ENCODE data around the gene HNRNPA1L2. TPM values are rescaled to one million over a fixed set of nuclear protein-coding genes. Genes with fewer than 3 reads are reported as not detected.

Gene HNRNPA1L2
- polyA plus RNA-seq, 3 donors = 0.79 to 6.8 (median 1.5) TPM

GRCh38 chr13:52597676-52598075 is 44.6 kb upstream of the HNRNPA1L2 start:
- Mint-ChIP-seq H3K9me3 (peaks cover 0 to 6% (median 0%) of the 10 kb centered on the region in 7 donors), H3K36me3 (no peaks in the 10 kb centered on the region)
- intact Hi-C loops (cut with micrococcal nuclease) = no loop called here

GRCh38 chr13:52599037-52599847 is 43.0 kb upstream of the HNRNPA1L2 start:
- Mint-ChIP-seq H3K36me3 (no peaks in the 10 kb centered on the region), H3K4me3 (peak overlapping the region; percentile 73 to 87), H3K4me1 (peaks cover 10% of the 10 kb centered on the region), H3K27me3 (ENCODE audit: low read depth in 3 of 3) (peaks cover 25 to 36% (median 27%) of the 10 kb centered on the region in 3 donors), H3K9me3 (peaks cover 0 to 10% (median 0%) of the 10 kb centered on the region in 7 donors), H3K27ac (no peak overlapping the region)
- DNase-seq = no peak
- H3K27ac ChIP-seq (ENCODE audit: low read depth in 1 of 2, low read length in 2 of 2) = no peak overlapping the region
- H3K4me1 ChIP-seq (ENCODE audit: control insufficient read depth in 1 of 2, insufficient read depth in 2 of 2, low read length in 2 of 2) = peaks cover 9 to 11% of the 10 kb centered on the region in 2 donors
- H3K9ac ChIP-seq (ENCODE audit: insufficient read depth, low read length, poor library complexity, severe bottlenecking) = peak overlapping the region; percentile 32
- H3K36me3 ChIP-seq (replicated peaks in 1 of 2; ENCODE audit: control insufficient read depth in 1 of 2, insufficient read depth in 2 of 2, low read length in 2 of 2) = no peaks in the 10 kb centered on the region
- H3K4me3 ChIP-seq (replicated peaks in 1 of 3; ENCODE audit: low read depth in 2 of 3, low read length in 3 of 3) = peak overlapping the region; percentile 19 to 77 (median 38)
- TF ChIP-seq CTCF (IDR thresholded peaks at IDR 0.05) = no peak
- H3K79me2 ChIP-seq (ENCODE audit: insufficient read depth, low read length) = no peaks in the 10 kb centered on the region
- no peaks in the 10 kb centered on the region for H4K20me1 ChIP-seq (ENCODE audit: insufficient read depth, low read length)
- H3K9me3 ChIP-seq (replicated peaks in 1 of 2; ENCODE audit: control insufficient read depth in 1 of 2, insufficient read depth in 1 of 2, low read length in 2 of 2) = no peaks in the 10 kb centered on the region
- 7% methylated on average over 6 of the region's 13 CpGs for WGBS (ENCODE audit: insufficient coverage)
- peaks cover 12 to 27% of the 10 kb centered on the region in 2 donors for H3K27me3 ChIP-seq (ENCODE audit: control insufficient read depth in 2 of 2, insufficient read depth in 2 of 2, low read length in 2 of 2)
- intact Hi-C loops (cut with micrococcal nuclease) = no loop called here
- H2AFZ ChIP-seq (ENCODE audit: insufficient read depth, low read depth, low read length, poor library complexity, severe bottlenecking) = peak overlapping the region; percentile 74
- H3K4me2 ChIP-seq (replicated peaks; ENCODE audit: extremely low read depth, low read length, poor library complexity, severe bottlenecking) = peak overlapping the region; percentile 83

More at GRCh38 chr13:52597676-52598075, 44.6 kb upstream of the HNRNPA1L2 start:
- H3K4me3 Mint-ChIP-seq = no peak overlapping the region
- Histone ChIP-seq H3K27ac (ENCODE audit: low read depth in 1 of 2, low read length in 2 of 2) (no peak overlapping the region), H3K27me3 (ENCODE audit: control insufficient read depth in 2 of 2, insufficient read depth in 2 of 2, low read length in 2 of 2) (peaks cover 12 to 27% of the 10 kb centered on the region in 2 donors), H3K36me3 (replicated peaks in 1 of 2; ENCODE audit: control insufficient read depth in 1 of 2, insufficient read depth in 2 of 2, low read length in 2 of 2) (no peaks in the 10 kb centered on the region), H3K9ac (ENCODE audit: insufficient read depth, low read length, poor library complexity, severe bottlenecking) (no peak overlapping the region), H4K20me1 (ENCODE audit: insufficient read depth, low read length) (no peaks in the 10 kb centered on the region), H2AFZ (ENCODE audit: insufficient read depth, low read depth, low read length, poor library complexity, severe bottlenecking) (no peak overlapping the region), H3K9me3 (replicated peaks in 1 of 2; ENCODE audit: control insufficient read depth in 1 of 2, insufficient read depth in 1 of 2, low read length in 2 of 2) (no peaks in the 10 kb centered on the region), H3K79me2 (ENCODE audit: insufficient read depth, low read length) (no peaks in the 10 kb centered on the region), H3K4me2 (replicated peaks; ENCODE audit: extremely low read depth, low read length, poor library complexity, severe bottlenecking) (no peak overlapping the region), H3K4me3 (replicated peaks in 1 of 3; ENCODE audit: low read depth in 2 of 3, low read length in 3 of 3) (no peak overlapping the region), H3K4me1 (ENCODE audit: control insufficient read depth in 1 of 2, insufficient read depth in 2 of 2, low read length in 2 of 2) (peaks cover 9 to 11% of the 10 kb centered on the region in 2 donors)
- no peak for DNase-seq
- peaks cover 25 to 36% (median 27%) of the 10 kb centered on the region in 3 donors for H3K27me3 Mint-ChIP-seq (ENCODE audit: low read depth in 3 of 3)
- H3K27ac Mint-ChIP-seq = no peak overlapping the region
- 100% methylated on average over 4 of the region's 4 CpGs for WGBS (ENCODE audit: insufficient coverage)
- TF ChIP-seq CTCF (IDR thresholded peaks at IDR 0.05) = no peak
- peaks cover 10% of the 10 kb centered on the region for H3K4me1 Mint-ChIP-seq
